ENCODE data around the gene REX1BD.

The REX1BD gene

DNA sequence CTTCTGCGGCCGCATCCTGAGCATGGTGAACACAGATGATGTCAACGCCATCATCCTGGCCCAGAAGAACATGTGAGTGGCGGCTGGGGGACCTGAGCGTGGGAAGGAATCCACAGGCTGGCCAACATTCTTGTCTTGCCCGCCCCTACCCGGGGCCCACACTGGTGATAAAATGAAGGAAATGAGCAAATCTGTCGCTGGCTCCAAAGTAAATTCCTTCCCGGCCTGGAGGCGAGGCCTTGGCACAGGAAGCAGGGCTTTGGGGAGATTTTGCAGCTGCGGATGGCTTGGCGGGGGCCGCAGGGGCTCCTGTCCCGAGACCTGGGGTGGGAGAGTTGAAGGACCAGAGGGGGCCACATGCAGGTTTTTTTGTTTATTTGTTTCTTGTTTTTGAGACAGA is 26.5 kb upstream of the REX1BD start:
- TF ChIP-seq, protein P1, sequence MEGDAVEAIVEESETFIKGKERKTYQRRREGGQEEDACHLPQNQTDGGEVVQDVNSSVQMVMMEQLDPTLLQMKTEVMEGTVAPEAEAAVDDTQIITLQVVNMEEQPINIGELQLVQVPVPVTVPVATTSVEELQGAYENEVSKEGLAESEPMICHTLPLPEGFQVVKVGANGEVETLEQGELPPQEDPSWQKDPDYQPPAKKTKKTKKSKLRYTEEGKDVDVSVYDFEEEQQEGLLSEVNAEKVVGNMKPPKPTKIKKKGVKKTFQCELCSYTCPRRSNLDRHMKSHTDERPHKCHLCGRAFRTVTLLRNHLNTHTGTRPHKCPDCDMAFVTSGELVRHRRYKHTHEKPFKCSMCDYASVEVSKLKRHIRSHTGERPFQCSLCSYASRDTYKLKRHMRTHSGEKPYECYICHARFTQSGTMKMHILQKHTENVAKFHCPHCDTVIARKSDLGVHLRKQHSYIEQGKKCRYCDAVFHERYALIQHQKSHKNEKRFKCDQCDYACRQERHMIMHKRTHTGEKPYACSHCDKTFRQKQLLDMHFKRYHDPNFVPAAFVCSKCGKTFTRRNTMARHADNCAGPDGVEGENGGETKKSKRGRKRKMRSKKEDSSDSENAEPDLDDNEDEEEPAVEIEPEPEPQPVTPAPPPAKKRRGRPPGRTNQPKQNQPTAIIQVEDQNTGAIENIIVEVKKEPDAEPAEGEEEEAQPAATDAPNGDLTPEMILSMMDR (conservative IDR thresholded peaks at IDR 0.05; ENCODE audit: low read depth, low read length), result no peak
- Histone ChIP-seq H4K20me1 (ENCODE audit: insufficient read depth) (no peaks in the 10 kb centered on the region), H3K4me1 (ENCODE audit: low read depth, poor library complexity, severe bottlenecking) (peaks cover 12% of the 10 kb centered on the region), H3K9ac (no peak overlapping the region), H3K36me3 (ENCODE audit: insufficient read depth) (no peaks in the 10 kb centered on the region; the same call in 1 of the 2 replicates), H3K27ac (no peak overlapping the region), H2AFZ (ENCODE audit: low read depth) (no peak overlapping the region), H3K4me2 (no peak overlapping the region), H3K4me3 (IDR thresholded peaks at IDR 0.05; ENCODE audit: insufficient read depth, low read depth, low read length) (no peak overlapping the region), H3K27me3 (ENCODE audit: insufficient read depth, low read depth) (no peaks in the 10 kb centered on the region), H3K79me2 (ENCODE audit: insufficient read depth, low read depth) (peaks cover 19% of the 10 kb centered on the region)

DNA sequence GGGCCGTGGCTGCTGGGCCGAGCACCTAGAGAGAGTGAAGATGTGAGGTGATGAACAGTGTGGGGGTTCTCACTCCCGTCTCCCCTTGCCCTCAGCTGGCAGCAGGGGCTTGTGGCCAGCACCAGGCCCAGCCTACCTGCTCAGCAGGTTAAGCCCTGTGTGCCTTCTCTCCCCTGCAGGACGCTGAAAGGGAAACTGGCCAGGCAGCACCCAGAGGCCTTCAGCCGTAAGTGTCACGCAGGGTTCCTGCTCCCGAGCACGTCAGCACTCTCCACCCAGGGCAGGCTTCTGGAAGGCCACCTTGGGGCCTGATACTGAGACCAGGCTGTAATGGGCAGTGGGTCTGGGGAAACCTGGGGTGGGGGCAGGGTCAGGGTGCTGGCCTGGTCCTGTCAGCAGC is 21.6 kb upstream of the REX1BD start:
- Histone ChIP-seq H3K4me3 (IDR thresholded peaks at IDR 0.05; ENCODE audit: insufficient read depth, low read depth, low read length) (no peak overlapping the region), H3K27ac (no peak overlapping the region), H3K4me1 (ENCODE audit: low read depth, poor library complexity, severe bottlenecking) (peaks cover 6% of the 10 kb centered on the region), H3K27me3 (ENCODE audit: insufficient read depth, low read depth) (no peaks in the 10 kb centered on the region), H3K79me2 (ENCODE audit: insufficient read depth, low read depth) (peaks cover 2% of the 10 kb centered on the region), H3K36me3 (ENCODE audit: insufficient read depth) (no peaks in the 10 kb centered on the region; the same call in 1 of the 2 replicates), H2AFZ (ENCODE audit: low read depth) (no peak overlapping the region), H4K20me1 (ENCODE audit: insufficient read depth) (no peaks in the 10 kb centered on the region), H3K4me2 (no peak overlapping the region), H3K9ac (no peak overlapping the region)
- TF ChIP-seq, protein P1 (conservative IDR thresholded peaks at IDR 0.05; ENCODE audit: low read depth, low read length), result no peak

DNA sequence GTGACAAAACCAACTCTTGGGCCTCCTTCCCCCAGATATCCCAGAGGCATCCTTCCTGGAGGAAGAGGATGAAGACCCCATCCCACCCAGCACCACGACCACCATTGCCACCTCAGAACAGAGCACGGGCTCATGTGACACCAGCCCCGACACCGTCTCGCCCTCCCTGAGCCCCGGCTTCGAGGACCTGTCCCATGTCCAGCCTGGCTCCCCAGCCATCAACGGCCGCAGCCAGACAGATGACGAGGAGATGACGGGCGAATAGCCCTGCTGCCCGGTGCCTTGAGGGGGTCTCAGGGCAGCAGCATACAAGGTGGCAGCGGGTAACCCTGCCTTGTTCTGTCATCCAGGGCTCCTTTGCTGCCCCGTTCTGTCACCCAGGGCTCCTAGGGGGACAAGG is 20.2 kb upstream of the REX1BD start:
- Histone ChIP-seq H3K9ac (no peak overlapping the region), H3K27ac (no peak overlapping the region), H3K4me3 (IDR thresholded peaks at IDR 0.05; ENCODE audit: insufficient read depth, low read depth, low read length) (no peak overlapping the region), H4K20me1 (ENCODE audit: insufficient read depth) (no peaks in the 10 kb centered on the region; the same call in 1 of the 2 replicates), H3K4me2 (no peak overlapping the region), H3K27me3 (ENCODE audit: insufficient read depth, low read depth) (no peaks in the 10 kb centered on the region), H3K4me1 (ENCODE audit: low read depth, poor library complexity, severe bottlenecking) (peaks cover 13% of the 10 kb centered on the region), H2AFZ (ENCODE audit: low read depth) (no peak overlapping the region), H3K79me2 (ENCODE audit: insufficient read depth, low read depth) (peaks cover 16% of the 10 kb centered on the region), H3K36me3 (ENCODE audit: insufficient read depth) (no peaks in the 10 kb centered on the region; the same call in 1 of the 2 replicates)
- TF ChIP-seq, protein P1 (conservative IDR thresholded peaks at IDR 0.05; ENCODE audit: low read depth, low read length), result no peak

DNA sequence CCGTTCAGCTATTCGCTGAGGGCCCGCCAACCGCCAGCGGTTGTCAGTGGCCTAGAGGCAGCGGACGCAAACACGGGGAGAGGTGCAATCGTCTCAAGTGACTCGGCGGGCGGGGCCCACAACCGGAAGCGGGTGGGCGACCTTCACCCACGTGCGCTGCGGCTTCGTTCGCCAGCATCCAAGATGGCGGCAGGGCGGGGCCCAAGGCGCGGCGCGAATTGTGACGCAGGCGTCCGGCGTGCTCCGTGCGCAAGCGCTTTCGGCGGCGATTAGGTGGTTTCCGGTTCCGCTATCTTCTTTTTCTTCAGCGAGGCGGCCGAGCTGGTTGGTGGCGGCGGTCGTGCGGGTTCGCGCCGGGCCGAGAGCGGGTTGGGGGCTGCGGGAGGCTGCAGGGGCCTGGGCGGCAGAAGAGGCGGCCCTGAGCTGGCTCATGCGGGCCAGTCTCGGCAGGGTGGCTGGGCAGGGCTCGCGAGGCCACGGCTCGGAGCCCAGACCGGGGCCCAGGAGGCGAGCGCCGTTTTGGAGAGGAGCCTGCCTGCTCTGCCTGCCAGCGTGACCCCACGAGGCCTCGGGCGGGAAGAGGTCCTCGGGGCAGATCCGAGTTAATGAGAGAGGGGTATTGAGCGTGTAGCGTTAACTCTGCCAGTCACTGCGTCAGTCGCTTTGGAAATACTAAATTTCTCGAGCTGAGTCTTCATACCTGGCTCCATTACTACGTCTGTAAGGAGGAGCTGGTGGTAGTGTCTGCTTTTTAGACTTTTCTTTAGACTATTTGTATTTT is 16.8 kb upstream of the REX1BD start, which contains the start of gene UBA52:
Gene UBA52, plus strand, starts transcription at position 294 of the 781 bp plus-strand sequence. CDS start 1,444 bp downstream, outside the sequence.
- no peak within 1 kb of the TSS for H3K4me3 ChIP-seq (IDR thresholded peaks at IDR 0.05; ENCODE audit: insufficient read depth, low read depth, low read length)
- TF ChIP-seq, protein P1 (conservative IDR thresholded peaks at IDR 0.05; ENCODE audit: low read depth, low read length), result no peak
- peak within 1 kb of the TSS; percentile 47; the same call in 1 of the 2 replicates for H2AFZ ChIP-seq (ENCODE audit: low read depth)
- peaks cover 38% of the 10 kb centered on the region for H3K79me2 ChIP-seq (ENCODE audit: insufficient read depth, low read depth)
- H3K4me1 ChIP-seq (ENCODE audit: low read depth, poor library complexity, severe bottlenecking), result peaks cover 41% of the 10 kb centered on the region
- no peaks in the 10 kb centered on the region; the same call in 1 of the 2 replicates for H4K20me1 ChIP-seq (ENCODE audit: insufficient read depth)
- no peaks in the 10 kb centered on the region for H3K27me3 ChIP-seq (ENCODE audit: insufficient read depth, low read depth)
- H3K4me2 ChIP-seq, result peak within 1 kb of the TSS; percentile 93
- H3K9ac ChIP-seq, result peak within 1 kb of the TSS; percentile 90
- peaks cover 10% of the 10 kb centered on the region; the same call in 1 of the 2 replicates for H3K36me3 ChIP-seq (ENCODE audit: insufficient read depth)
- peak within 1 kb of the TSS; percentile 78 for H3K27ac ChIP-seq

All from KMS-11 (cell line).